Kidney (tissue), 14 donors: Measurements from ENCODE around the gene INO80E. TPM values are rescaled to one million over a fixed set of nuclear protein-coding genes. Genes with fewer than 3 reads are reported as not detected.

Experiments
- DNase-seq, 5 donors: peaks; one replicate each; pipeline ENCODE4 v3.0.0-alpha.2; 2013 to 2020
- FAIRE-seq: peaks from 2 replicates; lab custom pipeline; 2012; peaks lifted over from hg19 to GRCh38; lab: Jason Lieb, UNC
- H3K27ac ChIP-seq, 2 donors: one replicate each; pipeline ENCODE4 v1.7.0; 2013; ENCODE audit warnings: low read depth in 2 of 2, low read length in 2 of 2, inconsistent platforms in 1 of 2
- H3K27me3 ChIP-seq: one replicate; pipeline ENCODE4 v1.7.1; 2013; ENCODE audit warnings: low read length, inconsistent platforms; ENCODE audit not compliant: control insufficient read depth, insufficient read depth
- H3K36me3 ChIP-seq, 3 donors: one replicate each; pipeline versions ENCODE4 v1.7.0 to v1.7.1; 2013; ENCODE audit warnings: low read length in 3 of 3, control low read depth in 1 of 3, inconsistent platforms in 1 of 3; ENCODE audit not compliant: insufficient read depth in 3 of 3, control insufficient read depth in 2 of 3
- H3K4me1 ChIP-seq, 3 donors: one replicate each; pipeline versions ENCODE4 v1.7.0 to v1.7.1; 2013; ENCODE audit warnings: low read length in 3 of 3, inconsistent platforms in 1 of 3, low read depth in 1 of 3; ENCODE audit not compliant: control insufficient read depth in 2 of 3, insufficient read depth in 2 of 3
- H3K4me3 ChIP-seq, 3 donors: one replicate each; pipeline versions ENCODE4 v1.7.0 to v1.8.1; 2013; ENCODE audit warnings: low read length in 3 of 3, control low read depth in 1 of 3, inconsistent platforms in 1 of 3
- H3K9ac ChIP-seq, 3 donors: one replicate each; pipeline versions ENCODE4 v1.7.0 to v1.7.1; 2013; ENCODE audit warnings: low read length in 3 of 3, control low read depth in 1 of 3, inconsistent platforms in 1 of 3
- H3K9me3 ChIP-seq, 3 donors: one replicate each; pipeline versions ENCODE4 v1.7.0 to v1.7.1; 2013; ENCODE audit warnings: low read length in 3 of 3, control low read depth in 1 of 3, inconsistent platforms in 1 of 3; ENCODE audit not compliant: control insufficient read depth in 2 of 3, insufficient read depth in 1 of 3
- intact Hi-C: fragments of 100-400 bp; cut with DNase I; formaldehyde crosslinking; loops from one replicate; pipeline ENCODE4 v1.11.1; 2022
- polyA plus RNA-seq: library from polyadenylated mRNA; stranded (reverse); fragments of 350-450 nt; fragmentation: Illumina TruSeq; extraction: RNeasy Lipid Tissue Mini Kit (QIAGEN cat#74804); gene quantifications from one replicate; pipeline ENCODE4 v1.2.3, GENCODE V29; 2014; ENCODE audit warnings: low read depth, low replicate concordance; ENCODE audit not compliant: insufficient read depth
- total RNA-seq: library from RNA; stranded (reverse); fragmentation: NEBNext Ultra II Directional; extraction: Animal tissue kit (Norgen Biotek cat#: 25700); gene quantifications from one replicate; pipeline ENCODE4 v1.2.1, GENCODE V29; 2021
- TF ChIP-seq, protein P1 (sequence below): IDR thresholded peaks from 3 replicates; pipeline ENCODE4 v1.5.1; 2012; ENCODE audit warnings: mild to moderate bottlenecking, moderate library complexity, borderline replicate concordance; ENCODE audit not compliant: insufficient read depth; ENCODE audit errors: extremely low read depth
- donor health status: control.
- donor health status: control.
- donor health status: control.
- donor health status: control.
- donor health status: control.
- donor health status: DM: yes; HTN: yes; CAD: no.
- donor health status: Normal renal cell carcinoma (clear cell type).

INO80E gene
- total and polyA plus RNA-seq, 2 donors from 2014 or later = 52.7 to 74.1 TPM

DNA sequence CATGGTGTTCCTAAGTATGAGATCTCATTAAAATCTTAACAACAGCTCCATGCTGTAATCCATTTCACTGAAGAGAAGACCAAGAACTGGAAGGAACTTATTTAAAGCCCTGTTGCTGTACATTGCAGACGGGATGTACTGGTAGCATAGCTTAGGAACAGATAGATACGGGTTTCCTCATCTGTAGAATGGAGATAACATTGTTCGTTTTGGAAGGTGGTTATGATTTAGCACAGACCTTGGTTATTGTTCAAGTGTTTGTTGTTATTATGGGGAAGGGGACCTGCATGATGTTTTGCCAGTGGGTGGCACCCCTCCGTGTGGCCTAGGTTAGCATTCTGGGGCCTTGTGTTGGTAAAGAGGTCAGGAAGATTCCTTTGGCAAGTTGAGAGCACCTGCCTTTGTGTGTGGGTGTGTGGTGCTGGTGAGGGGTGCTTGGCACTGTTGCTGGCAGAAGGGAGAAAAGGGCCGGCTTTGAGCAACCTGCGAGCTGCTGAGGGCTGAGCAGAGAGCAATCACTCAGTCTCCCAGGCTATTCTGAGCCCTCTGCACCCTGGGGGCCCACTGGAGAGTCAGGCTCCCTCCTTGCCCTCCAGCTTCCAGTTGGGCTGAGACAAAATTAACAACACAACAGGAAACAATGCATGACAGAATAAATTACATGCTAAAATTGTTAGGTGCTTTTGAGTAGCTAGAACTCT is 20.1 kb upstream of the INO80E start:
- Histone ChIP-seq H3K9me3 (no peaks in the 10 kb centered on the region), H3K4me1 (peaks cover 3 to 30% (median 14%) of the 10 kb centered on the region in 3 donors), H3K27me3 (no peaks in the 10 kb centered on the region), H3K27ac (peak overlapping the region in 1 of 2 donors; percentile 32), H3K9ac (peak overlapping the region in 2 of 3 donors; percentile 38 to 93), H3K36me3 (peaks cover 15 to 35% (median 27%) of the 10 kb centered on the region in 3 donors), H3K4me3 (peak overlapping the region; percentile 21 to 96 (median 86))
- intact Hi-C loops = no loop called here
- FAIRE-seq (no peak), DNase-seq (no peak)
- TF ChIP-seq, protein P1, sequence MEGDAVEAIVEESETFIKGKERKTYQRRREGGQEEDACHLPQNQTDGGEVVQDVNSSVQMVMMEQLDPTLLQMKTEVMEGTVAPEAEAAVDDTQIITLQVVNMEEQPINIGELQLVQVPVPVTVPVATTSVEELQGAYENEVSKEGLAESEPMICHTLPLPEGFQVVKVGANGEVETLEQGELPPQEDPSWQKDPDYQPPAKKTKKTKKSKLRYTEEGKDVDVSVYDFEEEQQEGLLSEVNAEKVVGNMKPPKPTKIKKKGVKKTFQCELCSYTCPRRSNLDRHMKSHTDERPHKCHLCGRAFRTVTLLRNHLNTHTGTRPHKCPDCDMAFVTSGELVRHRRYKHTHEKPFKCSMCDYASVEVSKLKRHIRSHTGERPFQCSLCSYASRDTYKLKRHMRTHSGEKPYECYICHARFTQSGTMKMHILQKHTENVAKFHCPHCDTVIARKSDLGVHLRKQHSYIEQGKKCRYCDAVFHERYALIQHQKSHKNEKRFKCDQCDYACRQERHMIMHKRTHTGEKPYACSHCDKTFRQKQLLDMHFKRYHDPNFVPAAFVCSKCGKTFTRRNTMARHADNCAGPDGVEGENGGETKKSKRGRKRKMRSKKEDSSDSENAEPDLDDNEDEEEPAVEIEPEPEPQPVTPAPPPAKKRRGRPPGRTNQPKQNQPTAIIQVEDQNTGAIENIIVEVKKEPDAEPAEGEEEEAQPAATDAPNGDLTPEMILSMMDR = no peak

DNA sequence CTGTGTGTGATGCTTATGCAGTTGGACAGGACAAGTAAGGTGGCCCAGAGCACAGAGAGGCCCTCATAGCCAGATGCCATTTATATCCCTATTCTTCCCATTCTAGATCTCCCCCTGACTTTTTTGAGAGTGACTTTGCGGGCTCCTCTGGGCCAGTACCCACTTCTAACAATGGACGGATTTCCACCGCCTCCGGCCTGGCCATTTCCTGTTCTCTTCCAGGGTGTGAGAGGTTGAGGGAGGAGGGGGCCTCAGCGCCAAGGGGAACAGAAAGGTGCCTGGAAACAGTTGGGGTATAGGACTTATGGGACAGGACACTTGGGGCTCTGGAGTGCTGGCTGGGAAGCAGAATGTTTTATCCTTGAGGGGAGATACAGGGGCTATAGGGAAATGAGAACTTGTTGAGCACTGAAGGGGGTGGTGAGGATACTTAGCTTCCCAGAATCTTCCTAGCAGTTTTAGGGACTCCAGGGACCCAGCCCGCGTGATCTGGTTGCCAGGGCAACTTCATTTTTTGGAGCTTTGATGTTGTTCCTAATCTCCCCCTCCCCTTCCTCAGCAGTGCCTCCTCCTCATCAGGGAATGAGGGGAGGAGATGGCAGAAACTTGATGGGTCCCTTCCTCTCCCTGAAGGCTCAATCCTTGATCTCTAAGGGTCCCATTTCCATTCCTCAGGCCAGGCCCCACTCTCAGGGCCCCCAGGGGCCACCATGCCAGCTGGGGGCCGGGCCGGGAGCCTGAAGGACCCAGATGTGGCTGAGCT is 18.8 kb upstream of the INO80E start:
- intact Hi-C loops = no loop called here
- H3K9ac ChIP-seq = peak overlapping the region in 1 of 3 donors; percentile 38
- H3K27me3 ChIP-seq = no peaks in the 10 kb centered on the region
- peaks cover 17 to 48% (median 34%) of the 10 kb centered on the region in 3 donors for H3K36me3 ChIP-seq
- TF ChIP-seq, protein P1 = no peak
- FAIRE-seq = no peak
- peak overlapping the region in 1 of 2 donors; percentile 15 for H3K27ac ChIP-seq
- H3K9me3 ChIP-seq = no peaks in the 10 kb centered on the region
- DNase-seq = no peak
- peaks cover 3 to 30% (median 14%) of the 10 kb centered on the region in 3 donors for H3K4me1 ChIP-seq
- H3K4me3 ChIP-seq = peak overlapping the region; percentile 7 to 96 (median 86)

DNA sequence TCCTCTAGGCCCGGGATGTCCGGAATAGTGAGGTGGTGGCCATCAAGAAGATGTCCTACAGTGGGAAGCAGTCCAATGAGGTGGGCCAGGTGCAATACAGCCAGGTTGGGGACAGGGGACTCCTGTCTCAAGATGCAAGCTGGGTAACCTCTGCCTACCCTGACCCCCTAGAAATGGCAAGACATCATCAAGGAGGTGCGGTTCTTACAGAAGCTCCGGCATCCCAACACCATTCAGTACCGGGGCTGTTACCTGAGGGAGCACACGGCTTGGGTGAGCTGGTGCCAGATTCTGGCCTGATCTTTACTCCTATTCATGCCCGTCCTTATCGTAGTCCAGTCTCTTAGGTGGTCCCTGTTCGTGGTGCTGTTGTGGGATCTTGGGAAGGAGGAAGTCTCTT is 18.0 kb upstream of the INO80E start:
- intact Hi-C loops = no loop called here
- FAIRE-seq (no peak), DNase-seq (peak in 1 of 5 donors; percentile 17)
- peak overlapping the region in 1 of 3 donors; percentile 96 for H3K4me3 ChIP-seq
- peaks cover 3 to 30% (median 14%) of the 10 kb centered on the region in 3 donors for H3K4me1 ChIP-seq
- TF ChIP-seq, protein P1 = no peak
- no peaks in the 10 kb centered on the region for H3K27me3 ChIP-seq
- no peaks in the 10 kb centered on the region for H3K9me3 ChIP-seq
- H3K9ac ChIP-seq = no peak overlapping the region
- H3K27ac ChIP-seq = no peak overlapping the region
- H3K36me3 ChIP-seq = peaks cover 17 to 56% (median 42%) of the 10 kb centered on the region in 3 donors
